ENCODE results near the gene GLIPR2.
"Not testable (repeated sequence)": the region's sequence is repeated elsewhere in the genome, so short reads cannot be mapped to it uniquely, and the experiment has no call there.

GLIPR2 gene

DNA sequence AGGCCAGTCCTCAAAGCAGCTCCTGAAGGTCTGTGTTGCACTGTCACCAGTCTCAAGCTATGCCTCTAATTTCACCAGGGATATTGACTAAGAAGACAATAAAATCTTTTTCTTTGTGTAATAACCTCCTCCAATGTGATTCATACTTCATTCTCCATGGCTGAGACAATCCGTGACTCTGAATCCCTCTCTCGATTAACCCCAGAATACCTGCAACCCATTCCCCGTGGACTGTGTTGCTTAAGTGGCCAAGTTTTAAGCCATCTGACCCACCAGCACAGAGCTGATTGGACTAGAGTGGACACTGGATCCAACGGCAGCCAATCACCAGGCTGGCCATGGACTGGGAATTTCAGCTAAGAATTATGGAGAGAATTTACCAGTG, 27.2 kb downstream of the GLIPR2 start:
- peak; percentile 54 for DNase-seq (ENCODE audit: low read depth)

GRCh38 chr9:36164372-36164771, 27.8 kb downstream of the GLIPR2 start:
- no peak for DNase-seq (ENCODE audit: low read depth)

DNA sequence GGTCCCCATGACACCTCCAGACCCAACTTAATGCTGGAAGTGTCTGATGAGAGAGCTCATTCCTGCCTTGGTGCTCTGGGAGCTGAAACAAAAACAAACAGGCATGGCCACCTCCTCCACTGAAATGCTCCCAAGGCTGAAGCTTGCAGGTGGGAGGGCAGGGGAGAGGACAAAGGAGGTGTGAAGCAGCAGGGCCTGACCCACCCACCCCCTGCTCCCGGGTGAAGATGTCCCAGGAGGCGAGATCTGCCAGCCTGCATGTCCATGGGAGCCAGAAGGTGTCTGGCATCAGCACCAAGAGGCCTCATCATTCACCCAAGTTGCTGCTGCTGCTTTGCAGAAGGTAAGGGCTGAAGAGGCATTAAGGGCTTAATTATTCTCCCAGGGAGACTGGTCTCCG, 28.5 kb downstream of the GLIPR2 start:
- DNase-seq (ENCODE audit: low read depth): no peak

- DNase-seq (ENCODE audit: low read depth): peak; percentile 54
Measured at GRCh38 chr9:36165826-36166167, 29.3 kb downstream of the GLIPR2 start.

GRCh38 chr9:36166168-36166927, 29.8 kb downstream of the GLIPR2 start:
- DNase-seq (ENCODE audit: low read depth): peak; percentile 91

DNA sequence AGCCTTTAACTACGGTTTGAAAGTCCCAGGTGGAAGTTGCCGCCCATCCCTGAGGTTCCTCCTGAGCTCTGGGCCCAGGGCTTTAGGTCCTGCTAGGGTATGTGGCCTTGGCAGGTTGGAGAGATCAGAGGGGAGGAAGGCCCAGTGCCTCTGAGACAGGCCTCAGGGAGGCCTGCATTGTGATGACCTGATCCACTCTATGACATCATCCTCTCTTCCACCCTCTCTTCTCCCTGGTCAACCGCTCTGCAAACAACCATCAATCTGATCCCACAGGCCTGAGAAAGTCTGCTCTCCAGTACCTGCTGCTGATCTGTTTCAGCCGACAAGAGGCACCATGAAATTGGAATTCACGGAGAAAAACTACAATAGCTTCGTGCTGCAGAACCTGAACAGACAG, 32.6 kb downstream of the GLIPR2 start, which contains the start of gene CCIN:
Gene CCIN, plus strand, starts transcription at position 223 of the 400 bp plus-strand sequence. Its CDS starts 115 bp downstream, at position 338.
- DNase-seq (ENCODE audit: low read depth): no peak

GRCh38 chr9:36169708-36170107, 33.2 kb downstream of the GLIPR2 start:
- DNase-seq (ENCODE audit: low read depth): no peak

- no peak for DNase-seq (ENCODE audit: low read depth)
Measured at GRCh38 chr9:36170531-36170930, 34.0 kb downstream of the GLIPR2 start.

DNA sequence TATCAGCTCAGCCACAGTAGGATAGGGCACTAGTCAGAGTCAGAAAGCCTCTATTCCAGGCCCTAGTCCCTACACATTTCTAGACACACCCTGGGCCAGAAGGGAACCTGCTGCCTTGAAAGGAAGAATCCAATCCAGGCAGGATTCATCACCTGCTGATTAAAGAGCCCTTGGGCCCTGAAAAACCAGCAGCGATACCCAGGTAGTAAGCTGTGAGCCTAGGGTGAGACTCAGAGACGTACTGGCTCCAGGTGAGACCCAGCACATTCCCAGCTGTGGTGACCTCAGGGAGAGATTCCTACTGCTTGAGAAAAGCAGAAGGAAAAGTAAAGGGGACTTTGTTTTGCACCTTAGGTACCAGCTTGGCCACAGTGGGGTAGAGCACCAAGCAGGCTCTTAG, 37.3 kb downstream of the GLIPR2 start:
- DNase-seq (ENCODE audit: low read depth): no peak

DNA sequence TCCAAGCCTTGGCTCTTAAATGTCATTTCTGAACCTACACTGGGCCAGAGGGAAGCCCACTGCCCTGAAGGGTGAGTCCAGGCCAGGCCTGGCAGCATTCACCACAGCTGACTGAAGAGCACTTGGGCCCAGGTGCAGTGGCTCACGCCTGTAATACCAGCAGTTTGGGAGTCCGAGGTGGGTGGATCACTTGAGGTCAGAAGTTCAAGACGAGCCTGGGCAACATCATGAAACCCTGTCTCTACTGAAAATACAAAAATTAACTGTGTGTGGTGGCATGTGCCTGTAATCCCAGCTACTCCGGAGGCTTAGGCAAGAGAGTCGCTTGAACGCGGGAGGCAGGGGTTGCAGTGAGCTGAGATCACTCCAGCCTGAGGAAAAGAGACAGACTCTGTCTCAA, 37.7 kb downstream of the GLIPR2 start:
- DNase-seq (ENCODE audit: low read depth): no peak

DNA sequence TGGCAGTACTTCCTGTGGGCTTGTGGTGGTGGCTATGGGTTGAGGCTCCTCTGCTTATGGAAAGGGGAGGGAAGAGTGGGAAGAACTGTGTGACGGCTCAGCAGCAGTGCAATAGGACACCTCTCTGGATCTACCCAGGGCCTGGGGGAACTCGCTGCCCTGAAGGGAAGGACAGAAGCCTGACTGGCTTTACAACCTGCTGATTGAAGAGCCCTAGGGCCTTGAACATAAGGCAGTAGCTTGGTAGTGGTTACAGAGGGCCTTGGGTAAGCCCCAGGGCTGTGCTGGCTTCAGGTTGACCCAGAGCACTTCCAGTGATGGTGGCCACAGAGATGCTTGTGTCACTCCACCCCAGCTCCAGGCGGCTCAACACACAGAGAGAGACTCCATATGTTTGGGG, 38.2 kb downstream of the GLIPR2 start:
- DNase-seq (ENCODE audit: low read depth): no peak

- not testable (repeated sequence) for DNase-seq (ENCODE audit: low read depth)
Measured at GRCh38 chr9:36175209-36175608, 38.7 kb downstream of the GLIPR2 start.

DNA sequence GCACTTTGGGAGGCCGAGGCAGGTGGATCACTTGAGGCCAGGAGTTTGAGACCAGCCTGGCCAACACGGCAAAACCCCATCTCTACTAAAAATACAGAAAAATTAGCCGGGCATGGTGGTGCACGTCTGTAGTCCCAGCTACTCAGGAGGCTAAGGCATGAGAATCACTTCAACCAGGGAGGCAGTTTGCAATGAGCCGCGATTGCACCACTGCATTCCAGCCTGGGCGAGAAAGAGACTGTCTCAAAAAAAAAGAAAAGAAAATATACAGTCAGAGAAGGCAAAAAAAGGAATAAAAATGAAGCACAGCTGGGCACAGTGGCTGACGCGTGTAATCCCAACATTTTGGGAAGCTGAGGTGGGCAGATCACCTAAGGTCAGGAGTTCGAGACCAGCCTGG, 40.0 kb downstream of the GLIPR2 start:
- DNase-seq (ENCODE audit: low read depth): not testable (repeated sequence)

- DNase-seq (ENCODE audit: low read depth): no peak
Measured at GRCh38 chr9:36177571-36177970, 41.0 kb downstream of the GLIPR2 start.

DNA sequence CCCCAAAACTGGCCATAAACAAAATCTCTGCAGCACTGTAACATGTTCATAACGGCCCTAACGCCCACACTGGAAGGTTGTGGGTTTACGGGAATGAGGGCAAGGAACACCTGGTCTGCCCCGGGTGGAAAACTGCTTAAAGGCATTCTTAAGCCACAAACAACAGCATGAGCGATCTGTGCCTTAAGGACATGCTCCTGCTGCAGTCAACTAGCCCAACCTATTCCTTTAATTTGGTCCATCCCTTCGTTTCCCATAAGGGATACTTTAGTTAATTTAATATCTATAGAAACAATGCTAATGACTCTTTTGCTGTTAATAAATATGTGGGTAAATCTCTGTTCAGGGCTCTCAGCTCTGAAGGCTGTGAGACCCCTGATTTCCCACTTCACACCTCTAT, 43.7 kb downstream of the GLIPR2 start:
- not testable (repeated sequence) for DNase-seq (ENCODE audit: low read depth)

DNA sequence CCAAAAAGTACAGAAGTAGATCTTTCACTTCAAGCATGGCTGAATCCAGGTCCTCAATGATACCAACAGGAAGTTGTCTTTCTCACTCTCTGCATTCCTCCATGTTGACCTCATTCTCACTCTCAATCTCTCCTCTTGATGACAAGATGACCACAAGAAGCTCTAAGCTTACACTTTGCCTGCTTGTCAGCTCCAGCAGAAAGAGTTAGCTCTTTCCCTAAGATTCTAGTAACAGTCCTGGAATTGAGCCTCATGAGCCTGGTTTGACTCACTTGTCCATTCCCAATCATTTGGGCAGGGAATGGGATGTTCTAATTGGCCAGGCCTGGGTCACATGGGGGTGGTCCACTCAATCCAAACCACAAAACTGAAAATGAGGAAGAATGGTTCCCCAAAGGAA, 50.9 kb downstream of the GLIPR2 start:
- peak; percentile 88 for DNase-seq (ENCODE audit: low read depth)

DNA sequence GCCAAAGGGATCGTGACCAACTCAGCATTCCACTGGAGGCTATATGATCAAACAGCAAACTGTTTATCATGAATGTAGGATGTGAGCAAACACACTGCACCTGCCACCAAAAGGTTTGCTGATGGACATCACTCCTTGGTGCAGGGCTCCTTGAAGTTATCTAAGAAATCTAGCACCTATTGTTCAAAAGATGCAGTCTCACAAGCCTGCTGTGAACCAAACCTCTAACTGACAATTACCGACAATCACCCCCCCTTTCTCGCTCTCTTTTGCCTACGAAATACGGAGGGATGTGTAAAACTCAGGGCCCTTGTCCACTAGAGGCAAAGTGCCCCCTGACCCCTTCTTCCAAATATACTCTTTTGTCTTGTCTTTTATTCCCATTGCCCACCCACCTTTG, 51.7 kb downstream of the GLIPR2 start:
- no peak for DNase-seq (ENCODE audit: low read depth)

- peak; percentile 37 for DNase-seq (ENCODE audit: low read depth)
Measured at GRCh38 chr9:36189976-36190375, 53.4 kb downstream of the GLIPR2 start.

- DNase-seq (ENCODE audit: low read depth): peak; percentile 100
Measured at GRCh38 chr9:36190388-36191289, 54.1 kb downstream of the GLIPR2 start, which contains the start of gene CLTA. Gene CLTA, plus strand, starts transcription at chr9:36190921. Its CDS starts 136 bp downstream, at chr9:36191057.

DNA sequence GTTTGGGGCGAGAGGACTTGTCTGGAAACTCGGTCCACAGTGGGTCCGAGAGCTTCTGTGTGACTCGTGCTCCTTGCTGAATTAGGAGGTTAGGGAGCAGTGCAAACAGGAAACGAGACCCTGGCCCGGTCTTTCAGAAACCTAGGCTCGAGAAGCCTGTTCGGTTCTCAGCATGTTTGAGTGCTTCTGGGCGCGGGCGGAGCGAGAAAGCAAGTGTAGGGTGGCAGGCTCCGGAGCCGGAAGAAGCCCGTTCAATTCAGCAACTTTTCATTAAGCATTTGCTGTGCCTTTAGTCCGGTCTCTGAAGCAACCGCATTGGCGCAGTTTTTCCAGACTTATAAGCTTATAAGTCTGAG, 54.7 kb downstream of the GLIPR2 start:
- DNase-seq (ENCODE audit: low read depth): peak; percentile 54

DNA sequence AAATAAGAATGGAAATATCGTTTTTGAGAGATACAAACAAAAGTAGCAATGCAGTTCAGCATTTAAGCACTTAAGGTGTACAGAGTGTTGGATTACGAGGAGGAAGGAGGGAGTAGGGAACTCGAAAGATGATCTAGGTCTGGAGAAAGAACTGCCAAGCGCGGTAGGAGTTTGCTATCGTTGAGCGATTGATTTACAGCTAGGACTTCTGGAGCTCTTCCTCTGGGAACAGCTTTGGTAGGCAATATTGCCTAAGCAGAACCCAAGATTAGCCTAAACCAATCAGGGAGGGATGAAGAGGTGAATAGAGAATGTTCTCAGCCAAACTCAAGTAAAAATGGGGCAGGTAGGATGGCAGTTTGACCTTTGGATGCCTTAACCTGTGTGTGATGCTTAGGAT, 55.2 kb downstream of the GLIPR2 start:
- peak; percentile 26 for DNase-seq (ENCODE audit: low read depth)

DNA sequence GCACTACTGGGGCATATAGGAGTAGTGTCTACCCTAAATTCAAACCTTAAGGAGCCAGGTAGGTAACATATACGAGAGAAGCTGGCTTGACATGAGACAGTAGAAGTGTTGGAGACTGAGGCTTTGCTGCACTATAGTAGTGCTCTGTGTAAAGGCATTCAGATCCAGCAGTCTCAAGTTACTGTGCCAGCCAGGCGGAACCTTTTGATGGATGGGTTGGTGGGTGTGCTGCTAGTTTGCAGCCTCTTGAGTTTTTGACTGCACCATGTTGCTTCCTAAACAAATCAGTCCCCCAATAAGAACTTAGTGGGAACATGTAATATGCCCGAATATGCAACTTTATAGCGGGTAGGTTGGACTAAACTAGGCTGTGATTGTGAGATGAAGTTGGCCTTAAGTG, 55.7 kb downstream of the GLIPR2 start:
- no peak for DNase-seq (ENCODE audit: low read depth)

DNA sequence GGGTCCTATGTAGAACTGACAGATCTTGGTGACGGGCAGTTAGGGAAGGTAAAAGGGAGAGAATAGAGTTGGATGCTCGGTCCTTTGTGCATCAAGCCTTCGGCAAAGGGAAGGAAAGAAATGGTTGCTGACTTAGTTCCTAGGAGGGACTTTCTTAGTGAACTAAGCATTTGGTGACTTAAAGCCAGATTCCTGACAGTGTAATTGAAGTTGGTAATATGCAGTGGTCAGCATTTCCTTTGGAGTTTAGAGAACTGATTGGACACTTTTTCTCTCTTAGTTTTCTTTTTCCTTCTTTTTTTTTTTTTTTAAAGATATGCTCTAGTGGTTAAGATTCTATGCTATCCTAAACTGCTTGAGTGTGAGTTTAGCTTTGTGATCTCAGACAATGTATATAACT, 56.5 kb downstream of the GLIPR2 start:
- no peak for DNase-seq (ENCODE audit: low read depth)

All from ELR (cell line).